G401 (cell line): ENCODE measurements around the gene ABCB11. TPM values are rescaled to one million over a fixed set of nuclear protein-coding genes. Genes with fewer than 3 reads are reported as not detected.
A peak's percentile ranks its signal among the peaks of the same experiment; 100 is the strongest.

Source experiments
- DNase-seq: peaks from one replicate; pipeline ENCODE4 v3.0.0-alpha.2; 2015; ENCODE audit warnings: low spot score
- in situ Hi-C: cut with HindIII; loops from 2 replicates; pipeline ENCODE4 v1.10.0; 2016; ENCODE audit warnings: low sequenced_read_pairs, mixed read lengths
- total RNA-seq: library from RNA; depleted of rRNA; stranded (reverse); fragments of >200 nt; shearing (Covaris generic); gene quantifications from 2 replicates; pipeline ENCODE4 v1.2.3, GENCODE V29; 2014

ABCB11 gene
- total RNA-seq, 1 experiment from 2014 or later, result not detected

- no peak for DNase-seq
- in situ Hi-C loops, result no loop called here
These were observed 39.1 kb downstream of the ABCB11 start for GRCh38 chr2:168992026-168992425.

DNA sequence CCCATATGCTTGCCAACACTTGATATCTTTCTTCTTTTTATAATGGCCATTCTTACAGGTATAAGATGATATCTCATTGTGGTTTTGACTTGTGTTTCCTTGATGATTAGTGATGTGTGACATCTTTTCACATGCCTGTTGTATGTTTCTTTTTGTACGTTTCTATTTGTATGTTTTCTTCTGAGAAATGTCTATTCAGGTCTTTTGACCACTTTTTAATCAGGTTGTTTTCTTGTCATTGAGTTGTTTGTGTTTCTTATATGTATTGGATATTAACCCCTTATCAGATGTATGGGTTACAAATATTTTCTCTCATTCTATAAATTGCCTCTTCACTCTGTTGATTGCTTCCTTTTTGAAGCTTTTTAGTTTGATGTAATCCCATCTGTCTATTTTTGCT lies 42.4 kb downstream of the ABCB11 start:
- no peak for DNase-seq
- in situ Hi-C loops, result no loop called here

DNA sequence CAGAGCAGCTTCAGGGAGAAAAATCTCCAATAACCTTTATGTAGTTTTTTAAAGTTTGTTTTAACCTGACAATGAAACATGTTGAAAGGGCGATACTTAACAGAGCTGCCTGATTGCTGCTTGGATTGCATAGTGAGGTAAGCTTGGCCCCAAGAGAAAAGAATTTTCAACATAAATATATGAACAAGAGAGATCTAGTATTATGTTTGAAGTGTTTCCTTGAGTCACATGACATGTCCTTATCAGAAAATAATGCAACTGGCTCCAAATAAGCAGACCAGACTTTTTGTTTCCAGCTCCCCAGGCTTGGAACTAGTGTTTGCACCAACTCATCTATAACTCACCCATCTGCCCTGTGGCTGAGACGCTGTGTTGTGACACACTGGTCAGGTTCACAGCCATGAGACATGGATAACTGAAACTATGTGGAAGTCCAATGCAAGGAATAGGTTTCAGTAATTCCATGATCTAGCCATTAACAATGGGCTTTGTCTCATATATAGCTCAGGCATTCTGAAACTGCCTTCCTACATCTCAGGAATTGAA lies 44.7 kb downstream of the ABCB11 start:
- no peak for DNase-seq
- in situ Hi-C loops, result no loop called here

- DNase-seq, result no peak
- in situ Hi-C loops, result no loop called here
These were observed 49.5 kb downstream of the ABCB11 start for GRCh38 chr2:168981651-168982050.

DNA sequence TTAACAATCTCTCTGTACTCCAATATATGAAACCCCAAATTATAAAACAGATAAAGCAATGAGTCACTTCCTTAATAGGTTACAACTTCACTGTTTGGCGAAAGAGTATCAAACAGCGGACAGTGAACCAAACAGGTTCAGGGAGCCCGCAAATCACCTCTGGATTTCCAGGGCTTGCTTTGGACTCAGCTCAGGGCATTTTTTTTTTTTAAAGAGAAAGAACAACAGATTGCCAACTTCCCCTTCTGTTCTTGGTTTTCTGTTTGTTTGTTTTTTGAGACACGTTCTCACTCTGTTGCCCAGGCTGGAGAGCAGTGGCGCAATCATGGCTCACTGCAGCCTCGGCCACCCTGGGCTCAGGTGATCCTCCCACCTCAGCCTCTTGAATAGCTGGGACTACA lies 52.7 kb downstream of the ABCB11 start:
- in situ Hi-C loops, result no loop called here
- DNase-seq, result no peak

DNA sequence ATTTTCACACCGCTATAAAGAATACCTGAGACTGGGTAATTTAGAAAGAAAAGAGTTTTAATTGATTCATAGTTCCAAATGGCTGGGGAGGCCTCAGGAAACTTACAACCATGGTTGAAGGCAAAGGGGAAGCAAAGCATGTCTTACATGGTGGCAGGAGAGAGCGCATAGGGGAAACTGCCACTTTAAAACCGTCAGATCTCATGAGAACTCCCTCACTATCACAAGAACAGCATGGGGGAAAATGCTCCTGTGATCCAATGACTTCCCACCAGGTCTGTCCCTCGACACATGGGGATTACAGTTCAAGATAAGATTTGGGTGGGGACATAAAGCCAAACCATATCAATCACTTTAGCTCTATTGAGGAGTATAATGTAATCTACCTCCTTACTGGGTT lies 53.5 kb downstream of the ABCB11 start:
- DNase-seq, result no peak
- in situ Hi-C loops, result no loop called here

DNA sequence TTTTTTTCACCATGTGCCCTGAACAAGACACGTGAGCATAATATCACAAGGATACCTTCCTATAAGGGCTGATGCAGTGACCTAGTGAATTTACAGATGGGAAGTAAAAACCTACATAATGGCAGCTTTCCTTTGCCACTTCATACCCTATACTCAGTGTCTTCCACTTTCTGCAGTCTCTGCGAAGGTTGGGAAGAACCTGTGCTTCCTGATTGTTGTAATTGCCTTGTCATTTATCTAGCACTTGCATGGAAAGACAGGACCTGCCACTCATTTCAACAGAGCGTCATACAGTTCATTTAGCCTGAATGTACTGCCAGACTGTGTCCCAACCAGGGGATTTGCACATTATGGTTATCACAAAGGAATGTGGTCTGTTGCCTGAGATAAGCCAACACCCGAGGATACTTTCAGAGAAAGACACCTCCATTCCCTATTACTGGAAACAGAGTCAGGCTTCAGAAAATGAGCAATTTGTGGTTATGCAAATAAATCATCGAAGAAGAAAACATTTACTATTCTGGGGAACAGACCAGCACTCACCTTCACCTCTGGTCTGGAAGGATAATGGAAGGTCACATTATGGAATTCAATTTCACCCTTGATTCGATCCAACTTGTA lies 55.0 kb downstream of the ABCB11 start:
- in situ Hi-C loops, result no loop called here

DNA sequence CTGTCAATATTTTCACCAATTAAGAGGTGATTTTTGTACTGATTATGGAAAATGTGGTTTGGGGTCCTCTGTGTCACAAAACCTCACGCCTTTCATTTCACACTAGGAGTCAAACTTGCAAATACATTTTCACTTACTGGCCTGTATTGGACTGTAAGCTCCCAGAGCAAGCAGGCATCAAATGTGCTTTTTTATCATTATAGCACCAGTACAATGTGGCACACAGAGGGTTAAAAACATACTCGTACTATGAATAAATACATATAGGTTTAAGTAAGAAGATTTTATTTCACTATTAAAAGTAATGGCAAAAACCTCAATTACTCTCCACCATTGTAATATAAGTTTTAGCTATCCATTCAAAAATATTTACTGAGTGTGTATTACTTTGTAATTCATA lies 56.7 kb downstream of the ABCB11 start:
- DNase-seq, result no peak
- in situ Hi-C loops, result no loop called here

More for the DNA sequence above, 55.0 kb downstream of the ABCB11 start:
- no peak for DNase-seq

DNA sequence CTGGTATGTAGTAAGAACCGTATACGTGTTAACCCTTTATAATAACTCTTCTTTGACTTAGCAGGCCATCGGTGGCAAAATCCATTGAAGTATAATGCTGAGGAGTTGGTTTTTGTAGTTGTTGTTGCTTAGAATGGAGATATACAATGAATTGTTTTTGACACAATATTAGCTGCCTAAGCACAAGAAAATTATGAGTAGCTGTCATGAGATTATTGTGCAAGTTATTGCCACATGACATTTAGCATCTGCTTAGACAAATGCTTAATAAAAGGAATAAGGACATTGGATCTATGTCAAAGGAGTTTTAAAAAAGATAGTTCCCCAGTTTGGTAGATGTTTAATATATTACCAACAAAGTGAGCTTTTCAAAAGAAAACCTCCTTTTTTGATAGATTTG lies 59.9 kb downstream of the ABCB11 start:
- in situ Hi-C loops, result no loop called here
- DNase-seq, result no peak

- in situ Hi-C loops, result no loop called here
- no peak for DNase-seq
These were observed 60.4 kb downstream of the ABCB11 start for GRCh38 chr2:168970711-168971233.

GRCh38 chr2:168969865-168970264 lies 61.3 kb downstream of the ABCB11 start:
- DNase-seq, result no peak
- in situ Hi-C loops, result no loop called here

- no peak for DNase-seq
- in situ Hi-C loops, result no loop called here
These were observed 62.8 kb downstream of the ABCB11 start for GRCh38 chr2:168968342-168968741.

DNA sequence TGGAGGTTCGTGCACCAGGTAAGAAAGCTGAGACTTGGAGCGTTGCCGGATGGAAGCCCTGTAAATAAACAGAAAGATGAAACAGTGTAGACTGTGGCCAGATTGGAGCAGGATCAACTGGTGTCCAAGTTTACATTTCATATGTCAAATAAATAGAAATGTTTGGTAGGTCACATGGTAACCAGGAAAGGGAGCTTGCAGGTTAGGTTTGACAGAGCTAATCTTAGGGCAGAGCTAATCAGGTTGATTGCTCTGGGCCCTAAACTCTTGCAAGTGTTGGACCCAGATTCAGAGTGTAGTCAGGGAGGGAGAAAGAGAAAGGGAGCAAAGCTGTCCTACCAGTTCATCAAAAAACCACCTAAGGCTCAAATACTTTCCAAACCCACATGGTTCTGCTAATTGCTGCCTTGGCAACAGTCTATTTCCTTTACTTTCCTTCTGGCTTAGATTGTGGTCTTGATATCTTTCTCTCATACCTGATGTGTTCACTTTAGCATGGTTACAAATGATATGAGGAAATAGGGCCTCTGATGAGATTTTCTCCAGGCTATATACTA lies 66.8 kb downstream of the ABCB11 start:
- no peak for DNase-seq
- in situ Hi-C loops, result no loop called here

- in situ Hi-C loops, result no loop called here
- DNase-seq, result no peak
These were observed 68.5 kb downstream of the ABCB11 start for GRCh38 chr2:168962636-168963035.

GRCh38 chr2:168961450-168962229 lies 69.5 kb downstream of the ABCB11 start:
- peak; percentile 53 for DNase-seq
- in situ Hi-C loops, result no loop called here

DNA sequence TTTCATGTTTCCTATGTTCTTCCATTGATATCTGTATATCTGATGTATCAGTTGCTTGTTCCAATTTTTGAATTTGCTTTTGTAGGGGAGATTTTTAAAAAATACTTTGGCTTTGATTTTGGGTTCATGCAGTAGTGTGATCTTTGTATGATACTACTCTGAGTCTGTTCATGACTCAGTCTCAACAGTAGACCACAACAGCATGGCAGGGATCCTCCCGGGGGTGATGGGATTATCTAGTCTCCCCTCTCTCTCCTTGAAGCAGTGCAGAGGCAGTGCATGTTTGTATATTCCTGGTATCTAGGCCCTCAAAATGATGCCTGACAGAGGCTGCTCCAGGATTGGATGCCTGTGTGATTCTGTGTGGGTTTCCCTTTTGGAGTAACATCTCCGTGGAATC lies 74.7 kb downstream of the ABCB11 start:
- in situ Hi-C loops, result no loop called here

GRCh38 chr2:168955321-168955720 lies 75.8 kb downstream of the ABCB11 start:
- no peak for DNase-seq
- in situ Hi-C loops, result no loop called here

More for the DNA sequence above, 74.7 kb downstream of the ABCB11 start:
- no peak for DNase-seq

GRCh38 chr2:168954256-168954655 lies 76.9 kb downstream of the ABCB11 start:
- in situ Hi-C loops, result no loop called here
- no peak for DNase-seq

DNA sequence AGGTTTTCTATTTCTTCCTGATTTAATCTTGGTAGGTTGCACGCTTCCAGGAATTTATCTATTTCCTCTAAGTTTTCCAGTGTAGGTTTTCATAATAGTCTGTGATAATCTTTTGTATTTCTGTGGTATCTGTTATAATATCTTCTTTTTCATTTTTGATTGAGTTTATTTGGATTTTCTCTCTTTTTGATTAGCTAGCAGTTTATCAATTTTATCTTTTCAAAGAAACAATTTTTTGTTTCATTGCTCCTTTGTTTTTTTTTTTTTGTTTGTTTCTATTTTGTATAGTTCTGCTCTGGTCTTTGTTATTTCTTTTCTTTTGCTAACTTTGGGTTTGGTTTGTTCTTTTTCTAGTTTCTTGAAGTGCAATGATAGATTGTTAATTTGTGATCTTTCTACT lies 78.7 kb downstream of the ABCB11 start:
- DNase-seq, result no peak
- in situ Hi-C loops, result no loop called here

GRCh38 chr2:168951871-168952270 lies 79.3 kb downstream of the ABCB11 start:
- in situ Hi-C loops, result no loop called here
- DNase-seq, result no peak
